Nucleus accumbens (tissue), 56 donors: ENCODE data around the gene SPOCK3.
"Not testable (repeated sequence)": the region's sequence is repeated elsewhere in the genome, so short reads cannot be mapped to it uniquely, and the experiment has no call there.

ENCODE experiments used
- DNase-seq, 56 donors: peaks; one replicate each; lab custom pipeline; 2025; lab: John Stamatoyannopoulos, UW

Gene SPOCK3

DNA sequence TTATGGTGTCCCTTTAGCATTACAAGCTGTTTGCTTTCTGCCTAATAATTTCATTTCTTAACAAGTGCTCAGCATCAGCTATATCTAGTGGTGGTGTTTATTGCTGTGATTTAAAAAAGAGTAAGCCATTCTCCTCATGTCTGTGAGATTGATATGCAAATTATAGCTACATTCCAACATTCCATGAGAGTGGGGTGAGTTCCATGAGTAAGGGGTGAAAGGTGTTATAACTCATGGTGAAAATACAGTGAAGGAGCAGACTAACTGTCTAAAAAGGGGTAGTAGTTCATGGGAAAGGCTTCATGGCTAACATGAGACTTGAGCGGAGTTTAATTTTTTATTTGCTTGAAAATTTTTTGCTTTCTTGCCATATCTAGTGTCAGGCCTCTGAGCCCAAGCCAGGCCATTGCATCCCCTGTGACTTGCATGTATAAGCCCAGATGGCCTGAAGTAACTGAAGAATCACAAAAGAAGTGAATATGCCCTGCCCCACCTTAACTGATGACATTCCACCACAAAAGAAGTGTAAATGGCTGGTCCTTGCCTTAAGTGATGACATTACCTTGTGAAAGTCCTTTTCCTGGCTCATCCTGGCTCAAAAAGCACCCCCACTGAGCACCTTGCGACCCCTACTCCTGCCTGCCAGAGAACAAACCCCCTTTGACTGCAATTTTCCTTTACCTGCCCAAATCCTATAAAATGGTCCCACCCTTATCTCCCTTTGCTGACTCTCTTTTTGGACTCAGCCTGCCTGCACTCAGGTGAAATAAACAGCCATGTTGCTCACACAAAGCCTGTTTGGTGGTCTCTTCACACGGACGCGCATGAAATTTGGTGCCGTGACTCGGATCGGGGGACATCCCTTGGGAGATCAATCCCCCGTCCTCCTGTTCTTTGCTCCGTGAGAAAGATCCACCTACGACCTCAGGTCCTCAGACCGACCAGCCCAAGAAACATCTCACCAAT, 518.3 kb downstream of the SPOCK3 start:
- DNase-seq: not testable (repeated sequence)

DNA sequence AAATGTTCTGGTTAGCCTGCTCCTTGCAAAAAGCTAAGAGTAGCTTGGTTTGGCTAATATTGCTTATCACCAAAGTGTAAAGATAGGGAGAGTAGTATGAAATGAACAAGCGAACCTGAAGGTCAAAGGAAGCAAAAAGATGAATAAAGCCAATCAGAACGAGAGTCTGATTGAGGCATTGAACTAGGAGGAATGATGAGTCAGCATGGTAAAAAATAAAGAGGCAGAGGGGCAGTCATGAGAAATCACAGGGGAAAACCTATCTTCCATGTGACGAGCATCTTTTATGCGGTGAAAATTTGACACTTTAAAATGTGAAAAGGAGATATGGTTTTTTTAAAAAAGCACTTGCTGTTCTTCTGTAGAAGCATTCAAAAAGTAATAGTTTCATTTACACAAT, 533.7 kb downstream of the SPOCK3 start:
- DNase-seq: no peak

DNA sequence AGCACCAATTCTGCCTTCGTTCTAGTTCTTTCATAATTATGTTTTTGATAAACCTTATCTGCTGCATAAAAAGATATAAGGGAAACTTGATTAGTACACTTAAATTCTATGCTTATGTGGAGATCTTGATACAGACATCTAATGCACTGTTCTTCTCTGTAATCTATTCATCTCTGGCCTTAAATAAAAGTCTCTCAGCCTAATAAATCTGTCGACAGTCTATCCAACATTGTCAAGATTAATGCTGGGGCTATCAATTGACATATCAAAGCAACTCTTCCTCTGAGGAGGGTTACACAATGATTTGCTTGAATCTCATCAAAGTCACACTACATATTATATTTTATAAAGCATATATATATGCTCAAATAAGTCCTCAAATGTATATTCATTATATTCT, 545.5 kb downstream of the SPOCK3 start:
- DNase-seq: no peak

DNA sequence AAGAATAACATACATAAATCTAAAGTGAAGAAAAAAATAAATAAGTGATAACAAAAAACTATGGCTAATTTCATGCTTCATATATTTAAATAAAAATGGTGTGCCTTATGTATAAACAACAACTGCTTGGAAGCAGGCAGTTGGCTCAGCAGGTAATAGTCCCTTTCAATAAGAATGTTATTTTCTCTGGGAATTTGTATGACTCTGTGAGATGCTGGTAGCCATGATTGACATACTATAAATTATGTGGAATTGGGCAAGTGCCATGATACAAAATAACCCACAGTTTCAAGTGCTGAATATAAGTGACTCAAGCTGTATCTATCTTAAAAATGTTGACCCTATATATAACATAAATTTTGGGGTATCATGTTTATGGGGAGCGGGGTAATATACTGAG, 546.5 kb downstream of the SPOCK3 start:
- no peak for DNase-seq
